HEK293 (cell line): Measurements from ENCODE around the gene EPN2.

Experiments
- CTCF ChIA-PET: fragments of 350-600 bp; formaldehyde crosslinking; extraction: SDS; loops from one replicate; lab custom pipeline; 2021; ENCODE audit warnings: antibody characterized with exemption; lab: Yijun Ruan, JAX
- POLR2A ChIA-PET: fragments of 300-600 bp; formaldehyde crosslinking; extraction: SDS; loops from one replicate; lab custom pipeline; 2020; ENCODE audit warnings: antibody characterized with exemption, inconsistent platforms; lab: Yijun Ruan, JAX
- H3K27ac ChIP-seq: fragments of 200-500 bp; sonication (Bioruptor generic); 2 replicates; pipeline ENCODE4 v1.5.1; 2014; ENCODE audit warnings: low read depth, low read length, control low read depth, inconsistent platforms; ENCODE audit errors: extremely low read depth
- H3K36me3 ChIP-seq, 2 experiments: fragments of 200-500 bp in 1 of 2; sonication (Bioruptor generic) in 1 of 2; 1 replicate in 1 of 2; 2 replicates in 1 of 2; pipeline ENCODE4 v1.5.1; 2014 to 2017; ENCODE audit warnings: inconsistent platforms in 2 of 2, low read length in 2 of 2; ENCODE audit not compliant: control insufficient read depth in 2 of 2, insufficient read depth in 1 of 2
- H3K4me1 ChIP-seq: fragments of 200-500 bp; sonication (Bioruptor generic); 2 replicates; pipeline ENCODE4 v1.5.1; 2014; ENCODE audit warnings: mild to moderate bottlenecking, low read length, inconsistent platforms; ENCODE audit not compliant: control insufficient read depth, insufficient read depth
- H3K4me3 ChIP-seq: 2 replicates; pipeline ENCODE4 v1.5.1; 2011; ENCODE audit warnings: low read depth, mild to moderate bottlenecking, control low read depth, low read length, moderate library complexity
- H3K9me3 ChIP-seq: fragments of 200-500 bp; sonication (Bioruptor generic); 2 replicates; pipeline ENCODE4 v1.5.1; 2014; ENCODE audit warnings: low read depth, low read length, inconsistent platforms; ENCODE audit not compliant: control insufficient read depth, insufficient read depth
- BCL11A ChIP-seq: fragments of 450-650 bp; formaldehyde crosslinking; IDR thresholded peaks from 2 replicates; pipeline ENCODE4 v1.5.1; 2016; ENCODE audit warnings: low read depth, missing biosample characterization, missing genetic modification characterization
- BCL11B ChIP-seq: fragments of 450-650 bp; formaldehyde crosslinking; IDR thresholded peaks from 2 replicates; pipeline ENCODE4 v1.5.1; 2016; ENCODE audit warnings: low read depth, missing biosample characterization, missing genetic modification characterization
- GLI4 ChIP-seq: fragments of 450-650 bp; formaldehyde crosslinking; IDR thresholded peaks from 2 replicates; pipeline ENCODE4 v1.5.1; 2016; ENCODE audit warnings: missing biosample characterization, missing genetic modification characterization
- MZF1 ChIP-seq: fragments of 450-650 bp; formaldehyde crosslinking; IDR thresholded peaks from 2 replicates; pipeline ENCODE4 v1.5.1; 2017; ENCODE audit warnings: missing biosample characterization, missing genetic modification characterization, borderline replicate concordance
- SP2 ChIP-seq: fragments of 450-650 bp; formaldehyde crosslinking; IDR thresholded peaks from 2 replicates; pipeline ENCODE4 v1.5.1; 2016; ENCODE audit warnings: missing biosample characterization, missing genetic modification characterization
- ZBTB17 ChIP-seq: fragments of 450-650 bp; formaldehyde crosslinking; IDR thresholded peaks from 2 replicates; pipeline ENCODE4 v1.5.1; 2016; ENCODE audit warnings: missing biosample characterization, missing genetic modification characterization
- ZNF10 ChIP-seq: fragments of 450-650 bp; formaldehyde crosslinking; IDR thresholded peaks from 2 replicates; pipeline ENCODE4 v1.5.1; 2017; ENCODE audit warnings: missing biosample characterization, missing genetic modification characterization
- ZNF184 ChIP-seq: fragments of 450-650 bp; IDR thresholded peaks from 2 replicates; pipeline ENCODE4 v1.5.1; 2018; ENCODE audit warnings: missing biosample characterization, mild to moderate bottlenecking, missing genetic modification characterization
- ZNF211 ChIP-seq: fragments of 450-650 bp; formaldehyde crosslinking; IDR thresholded peaks from 2 replicates; pipeline ENCODE4 v1.5.1; 2016; ENCODE audit warnings: low read depth, missing biosample characterization, missing genetic modification characterization
- ZNF239 ChIP-seq: fragments of 450-650 bp; formaldehyde crosslinking; IDR thresholded peaks from 2 replicates; pipeline ENCODE4 v1.5.1; 2016; ENCODE audit warnings: missing biosample characterization, missing genetic modification characterization
- ZNF292 ChIP-seq: fragments of 450-650 bp; formaldehyde crosslinking; IDR thresholded peaks from 2 replicates; pipeline ENCODE4 v1.5.1; 2016; ENCODE audit warnings: low read depth, missing biosample characterization, missing genetic modification characterization, borderline replicate concordance
- ZNF311 ChIP-seq: fragments of 450-650 bp; formaldehyde crosslinking; IDR thresholded peaks from 2 replicates; pipeline ENCODE4 v1.5.1; 2017; ENCODE audit warnings: missing biosample characterization, missing genetic modification characterization, borderline replicate concordance
- ZNF37A ChIP-seq: fragments of 450-650 bp; IDR thresholded peaks from 2 replicates; pipeline ENCODE4 v1.5.1; 2018; ENCODE audit warnings: missing biosample characterization, missing genetic modification characterization
- ZNF48 ChIP-seq: fragments of 450-650 bp; formaldehyde crosslinking; IDR thresholded peaks from 2 replicates; pipeline ENCODE4 v1.5.1; 2016; ENCODE audit warnings: missing biosample characterization, missing genetic modification characterization
- ZNF514 ChIP-seq: fragments of 450-650 bp; formaldehyde crosslinking; IDR thresholded peaks from 2 replicates; pipeline ENCODE4 v1.5.1; 2016; ENCODE audit warnings: missing biosample characterization, missing genetic modification characterization
- ZNF624 ChIP-seq: fragments of 450-650 bp; formaldehyde crosslinking; IDR thresholded peaks from 2 replicates; pipeline ENCODE4 v1.5.1; 2017; ENCODE audit warnings: missing biosample characterization, missing genetic modification characterization
- ZNF677 ChIP-seq: fragments of 450-650 bp; IDR thresholded peaks from 2 replicates; pipeline ENCODE4 v1.5.0; 2018; ENCODE audit warnings: missing biosample characterization, mild to moderate bottlenecking, missing genetic modification characterization, moderate library complexity
- ZNF707 ChIP-seq: fragments of 450-650 bp; formaldehyde crosslinking; IDR thresholded peaks from 2 replicates; pipeline ENCODE4 v1.5.1; 2016; ENCODE audit warnings: missing biosample characterization, missing genetic modification characterization
- ZNF747 ChIP-seq: fragments of 450-650 bp; formaldehyde crosslinking; IDR thresholded peaks from 2 replicates; pipeline ENCODE4 v1.5.1; 2016; ENCODE audit warnings: missing biosample characterization, missing genetic modification characterization
- ZXDB ChIP-seq: fragments of 450-650 bp; formaldehyde crosslinking; IDR thresholded peaks from 2 replicates; pipeline ENCODE4 v1.5.1; 2016; ENCODE audit warnings: missing biosample characterization, missing genetic modification characterization
- TF ChIP-seq, protein P1 (sequence below): fragments of 450-650 bp; formaldehyde crosslinking; IDR thresholded peaks from 2 replicates; pipeline ENCODE4 v1.5.1; 2016; ENCODE audit warnings: missing biosample characterization, missing genetic modification characterization
- TF ChIP-seq, protein P2 (sequence below): fragments of 450-650 bp; formaldehyde crosslinking; IDR thresholded peaks from 2 replicates; pipeline ENCODE4 v1.5.1; 2016; ENCODE audit warnings: missing biosample characterization, missing genetic modification characterization, borderline replicate concordance
- TF ChIP-seq, protein P3 (sequence below): fragments of 450-650 bp; formaldehyde crosslinking; IDR thresholded peaks from 2 replicates; pipeline ENCODE4 v1.5.1; 2016; ENCODE audit warnings: missing biosample characterization, missing genetic modification characterization

Gene EPN2

DNA sequence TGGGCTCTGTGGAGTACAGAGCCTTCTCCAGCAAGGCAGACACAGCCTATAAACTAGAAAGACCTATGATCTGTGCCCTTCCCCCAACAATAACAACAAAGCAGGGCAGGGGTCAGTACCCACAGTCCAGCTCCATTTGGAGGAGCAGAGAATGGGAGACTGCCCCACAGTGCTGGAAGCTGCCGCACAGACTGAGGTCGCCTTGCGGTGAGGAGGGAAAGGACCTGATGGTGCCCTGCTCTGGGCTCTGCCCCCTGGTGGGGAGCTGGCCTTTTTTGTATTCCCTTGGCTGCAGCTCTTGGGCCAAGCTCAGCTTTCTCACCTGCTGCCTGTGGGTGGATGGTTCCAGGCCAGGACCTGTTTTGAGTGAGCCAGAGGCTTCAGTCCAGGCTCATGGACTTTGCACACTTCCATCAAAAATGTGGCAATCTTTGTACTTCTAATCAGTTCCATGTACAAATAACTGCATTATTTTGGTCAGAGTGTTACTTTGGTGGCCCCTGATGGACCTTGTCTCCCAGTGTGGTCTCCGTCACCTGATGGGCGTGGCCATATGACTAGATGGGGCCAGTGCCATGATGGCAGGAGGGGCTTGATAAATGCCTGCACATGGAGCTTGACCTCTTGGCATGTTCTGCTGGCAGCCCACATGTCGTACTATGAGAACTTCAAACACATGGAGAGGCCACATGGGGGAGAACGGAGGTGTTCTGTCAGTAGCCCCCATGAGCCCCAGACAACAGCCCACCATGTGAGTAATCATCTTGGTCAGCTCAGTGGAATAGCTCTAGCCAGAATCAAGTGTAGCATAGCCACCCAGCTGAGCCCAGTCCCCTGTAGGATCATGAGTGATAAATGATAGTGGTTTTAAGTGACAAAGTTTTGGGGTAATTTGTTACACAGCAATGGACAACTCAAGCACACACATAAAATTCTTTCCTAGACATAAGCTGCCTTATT, 101.1 kb downstream of the EPN2 start:
- TF ChIP-seq, protein P1, sequence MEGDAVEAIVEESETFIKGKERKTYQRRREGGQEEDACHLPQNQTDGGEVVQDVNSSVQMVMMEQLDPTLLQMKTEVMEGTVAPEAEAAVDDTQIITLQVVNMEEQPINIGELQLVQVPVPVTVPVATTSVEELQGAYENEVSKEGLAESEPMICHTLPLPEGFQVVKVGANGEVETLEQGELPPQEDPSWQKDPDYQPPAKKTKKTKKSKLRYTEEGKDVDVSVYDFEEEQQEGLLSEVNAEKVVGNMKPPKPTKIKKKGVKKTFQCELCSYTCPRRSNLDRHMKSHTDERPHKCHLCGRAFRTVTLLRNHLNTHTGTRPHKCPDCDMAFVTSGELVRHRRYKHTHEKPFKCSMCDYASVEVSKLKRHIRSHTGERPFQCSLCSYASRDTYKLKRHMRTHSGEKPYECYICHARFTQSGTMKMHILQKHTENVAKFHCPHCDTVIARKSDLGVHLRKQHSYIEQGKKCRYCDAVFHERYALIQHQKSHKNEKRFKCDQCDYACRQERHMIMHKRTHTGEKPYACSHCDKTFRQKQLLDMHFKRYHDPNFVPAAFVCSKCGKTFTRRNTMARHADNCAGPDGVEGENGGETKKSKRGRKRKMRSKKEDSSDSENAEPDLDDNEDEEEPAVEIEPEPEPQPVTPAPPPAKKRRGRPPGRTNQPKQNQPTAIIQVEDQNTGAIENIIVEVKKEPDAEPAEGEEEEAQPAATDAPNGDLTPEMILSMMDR (tag by site-specific recombination): peak; percentile 51; the same call in 1 of the 2 replicates
- TF ChIP-seq ZNF292 (tag by site-specific recombination) (no peak), ZNF10 (tag by site-specific recombination) (peak; percentile 73), ZNF624 (tag by site-specific recombination) (no peak), ZNF677 (tag by site-specific recombination) (no peak), ZNF48 (no peak), ZBTB17 (tag by site-specific recombination) (peak; percentile 49; the same call in 1 of the 2 replicates)
- TF ChIP-seq, protein P2, sequence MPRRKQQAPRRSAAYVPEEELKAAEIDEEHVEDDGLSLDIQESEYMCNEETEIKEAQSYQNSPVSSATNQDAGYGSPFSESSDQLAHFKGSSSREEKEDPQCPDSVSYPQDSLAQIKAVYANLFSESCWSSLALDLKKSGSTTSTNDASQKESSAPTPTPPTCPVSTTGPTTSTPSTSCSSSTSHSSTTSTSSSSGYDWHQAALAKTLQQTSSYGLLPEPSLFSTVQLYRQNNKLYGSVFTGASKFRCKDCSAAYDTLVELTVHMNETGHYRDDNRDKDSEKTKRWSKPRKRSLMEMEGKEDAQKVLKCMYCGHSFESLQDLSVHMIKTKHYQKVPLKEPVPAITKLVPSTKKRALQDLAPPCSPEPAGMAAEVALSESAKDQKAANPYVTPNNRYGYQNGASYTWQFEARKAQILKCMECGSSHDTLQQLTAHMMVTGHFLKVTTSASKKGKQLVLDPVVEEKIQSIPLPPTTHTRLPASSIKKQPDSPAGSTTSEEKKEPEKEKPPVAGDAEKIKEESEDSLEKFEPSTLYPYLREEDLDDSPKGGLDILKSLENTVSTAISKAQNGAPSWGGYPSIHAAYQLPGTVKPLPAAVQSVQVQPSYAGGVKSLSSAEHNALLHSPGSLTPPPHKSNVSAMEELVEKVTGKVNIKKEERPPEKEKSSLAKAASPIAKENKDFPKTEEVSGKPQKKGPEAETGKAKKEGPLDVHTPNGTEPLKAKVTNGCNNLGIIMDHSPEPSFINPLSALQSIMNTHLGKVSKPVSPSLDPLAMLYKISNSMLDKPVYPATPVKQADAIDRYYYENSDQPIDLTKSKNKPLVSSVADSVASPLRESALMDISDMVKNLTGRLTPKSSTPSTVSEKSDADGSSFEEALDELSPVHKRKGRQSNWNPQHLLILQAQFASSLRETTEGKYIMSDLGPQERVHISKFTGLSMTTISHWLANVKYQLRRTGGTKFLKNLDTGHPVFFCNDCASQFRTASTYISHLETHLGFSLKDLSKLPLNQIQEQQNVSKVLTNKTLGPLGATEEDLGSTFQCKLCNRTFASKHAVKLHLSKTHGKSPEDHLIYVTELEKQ (tag by site-specific recombination): no peak
- TF ChIP-seq, all 188 proteins: peak for 3
- Histone ChIP-seq H3K9me3 (no peaks in the 10 kb centered on the region), H3K27ac (no peak overlapping the region), H3K4me3 (no peak overlapping the region), H3K36me3 (peaks cover 0 to 16% of the 10 kb centered on the region in 2 experiments; a peak in 1 of 3 replicates), H3K4me1 (no peaks in the 10 kb centered on the region)
- ChIA-PET CTCF (interaction anchor here (0.6 to 2.1 kb wide), 13 partner anchors 9 to 1947 kb away, joined by 3 to 9 read pairs (median 4); no protein-coding TSS in a partner anchor), POLR2A (interaction anchor here (0.6 to 1.1 kb wide), 3 partner anchors 12 to 561 kb away, joined by 3 to 7 read pairs (median 3); partner anchors contain the start of gene MAPK7)

DNA sequence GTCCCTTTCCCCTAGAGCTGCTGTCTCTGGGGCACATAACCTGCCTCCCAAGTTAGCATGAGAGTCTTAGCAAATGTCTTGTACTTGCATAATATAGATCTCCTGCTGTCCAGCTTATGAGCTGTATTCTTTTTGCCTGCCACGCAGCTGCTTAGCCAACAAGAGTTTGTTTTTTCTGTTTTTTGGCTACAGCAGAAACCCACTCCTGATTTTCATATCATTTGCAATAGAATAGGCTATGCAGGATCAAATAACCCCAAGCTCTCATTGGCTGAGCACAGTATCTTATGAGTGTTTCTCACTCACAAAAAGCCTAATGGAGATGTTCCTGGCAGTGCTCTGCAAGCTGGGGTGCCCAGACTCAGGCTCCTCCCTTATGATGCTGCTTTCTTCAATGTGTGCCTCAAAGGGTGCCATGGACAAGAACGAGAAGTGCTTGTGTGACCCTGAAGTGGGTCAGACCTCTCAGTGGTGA, 102.2 kb downstream of the EPN2 start:
- Histone ChIP-seq H3K4me1 (no peaks in the 10 kb centered on the region), H3K27ac (no peak overlapping the region), H3K4me3 (no peak overlapping the region), H3K9me3 (no peaks in the 10 kb centered on the region), H3K36me3 (peaks cover 0 to 7% of the 10 kb centered on the region in 2 experiments; a peak in 1 of 3 replicates)
- POLR2A ChIA-PET: no interaction called here
- CTCF ChIA-PET: interaction anchor here (1.4 to 2.1 kb wide), 2 partner anchors 22 to 427 kb away, joined by 3 to 7 read pairs; no protein-coding TSS in a partner anchor
- TF ChIP-seq BCL11A (tag by site-specific recombination) (no peak), GLI4 (tag by site-specific recombination) (no peak), ZNF37A (tag by site-specific recombination) (no peak), ZNF311 (tag by site-specific recombination) (no peak), BCL11B (tag by site-specific recombination) (no peak), ZNF707 (tag by site-specific recombination) (no peak), MZF1 (tag by site-specific recombination) (no peak), ZNF184 (tag by site-specific recombination) (no peak), ZXDB (tag by site-specific recombination) (no peak), SP2 (tag by site-specific recombination) (no peak), ZNF514 (tag by site-specific recombination) (no peak), ZNF239 (no peak), ZNF747 (tag by site-specific recombination) (no peak), ZNF211 (no peak)
- TF ChIP-seq, protein P3, sequence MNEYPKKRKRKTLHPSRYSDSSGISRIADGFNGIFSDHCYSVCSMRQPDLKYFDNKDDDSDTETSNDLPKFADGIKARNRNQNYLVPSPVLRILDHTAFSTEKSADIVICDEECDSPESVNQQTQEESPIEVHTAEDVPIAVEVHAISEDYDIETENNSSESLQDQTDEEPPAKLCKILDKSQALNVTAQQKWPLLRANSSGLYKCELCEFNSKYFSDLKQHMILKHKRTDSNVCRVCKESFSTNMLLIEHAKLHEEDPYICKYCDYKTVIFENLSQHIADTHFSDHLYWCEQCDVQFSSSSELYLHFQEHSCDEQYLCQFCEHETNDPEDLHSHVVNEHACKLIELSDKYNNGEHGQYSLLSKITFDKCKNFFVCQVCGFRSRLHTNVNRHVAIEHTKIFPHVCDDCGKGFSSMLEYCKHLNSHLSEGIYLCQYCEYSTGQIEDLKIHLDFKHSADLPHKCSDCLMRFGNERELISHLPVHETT: no peak
- TF ChIP-seq, protein P2 (tag by site-specific recombination): no peak
